ENCODE measurements around the gene BACE1-AS.
"Not testable (repeated sequence)": the region's sequence is repeated elsewhere in the genome, so short reads cannot be mapped to it uniquely, and the experiment has no call there.

Gene BACE1-AS

GRCh38 chr11:117290809-117291396, at the start of gene BACE1-AS:
TSS of gene BACE1-AS (plus strand) at chr11:117291346.
- no peak for DNase-seq (ENCODE audit: low read depth in 1 of 2, low spot score in 1 of 2)

- no peak for DNase-seq (ENCODE audit: low read depth in 1 of 2, low spot score in 1 of 2)
Observed at GRCh38 chr11:117248341-117248740, 42.8 kb upstream of the BACE1-AS start.

- no peak for DNase-seq (ENCODE audit: low read depth in 1 of 2, low spot score in 1 of 2)
Observed at GRCh38 chr11:117249571-117249970, 41.6 kb upstream of the BACE1-AS start.

- DNase-seq (ENCODE audit: low read depth in 1 of 2, low spot score in 1 of 2): no peak
Observed at GRCh38 chr11:117251506-117251905, 39.6 kb upstream of the BACE1-AS start.

- no peak for DNase-seq (ENCODE audit: low read depth in 1 of 2, low spot score in 1 of 2)
Observed at GRCh38 chr11:117255966-117256365, 35.2 kb upstream of the BACE1-AS start.

- no peak for DNase-seq (ENCODE audit: low read depth in 1 of 2, low spot score in 1 of 2)
Observed at GRCh38 chr11:117256573-117256972, 34.6 kb upstream of the BACE1-AS start.

GRCh38 chr11:117258576-117258975, 32.6 kb upstream of the BACE1-AS start:
- no peak for DNase-seq (ENCODE audit: low read depth in 1 of 2, low spot score in 1 of 2)

- DNase-seq (ENCODE audit: low read depth in 1 of 2, low spot score in 1 of 2): no peak
Observed at GRCh38 chr11:117259417-117259816, 31.7 kb upstream of the BACE1-AS start.

GRCh38 chr11:117264624-117265323, 26.4 kb upstream of the BACE1-AS start:
- not testable (repeated sequence) for DNase-seq (ENCODE audit: low read depth in 1 of 2, low spot score in 1 of 2)

- no peak for DNase-seq (ENCODE audit: low read depth in 1 of 2, low spot score in 1 of 2)
Observed at GRCh38 chr11:117265745-117266144, 25.4 kb upstream of the BACE1-AS start.

GRCh38 chr11:117269856-117270255, 21.3 kb upstream of the BACE1-AS start:
- DNase-seq (ENCODE audit: low read depth in 1 of 2, low spot score in 1 of 2): no peak

- no peak for DNase-seq (ENCODE audit: low read depth in 1 of 2, low spot score in 1 of 2)
Observed at GRCh38 chr11:117271208-117271607, 19.9 kb upstream of the BACE1-AS start.

GRCh38 chr11:117272175-117272574, 19.0 kb upstream of the BACE1-AS start:
- not testable (repeated sequence) for DNase-seq (ENCODE audit: low read depth in 1 of 2, low spot score in 1 of 2)

- no peak for DNase-seq (ENCODE audit: low read depth in 1 of 2, low spot score in 1 of 2)
Observed at GRCh38 chr11:117273550-117274289, 17.4 kb upstream of the BACE1-AS start.

- DNase-seq (ENCODE audit: low read depth in 1 of 2, low spot score in 1 of 2): no peak
Observed at GRCh38 chr11:117278347-117278746, 12.8 kb upstream of the BACE1-AS start.

- DNase-seq (ENCODE audit: low read depth in 1 of 2, low spot score in 1 of 2): no peak
Observed at GRCh38 chr11:117279711-117280376, 11.3 kb upstream of the BACE1-AS start.

- DNase-seq (ENCODE audit: low read depth in 1 of 2, low spot score in 1 of 2): no peak
Observed at GRCh38 chr11:117281159-117281558, 10.0 kb upstream of the BACE1-AS start.

GRCh38 chr11:117281869-117282268, 9.3 kb upstream of the BACE1-AS start:
- DNase-seq (ENCODE audit: low read depth in 1 of 2, low spot score in 1 of 2): no peak

GRCh38 chr11:117282956-117283355, 8.2 kb upstream of the BACE1-AS start:
- no peak for DNase-seq (ENCODE audit: low read depth in 1 of 2, low spot score in 1 of 2)

GRCh38 chr11:117284053-117284452, 7.1 kb upstream of the BACE1-AS start:
- no peak for DNase-seq (ENCODE audit: low read depth in 1 of 2, low spot score in 1 of 2)

GRCh38 chr11:117286588-117286987, 4.6 kb upstream of the BACE1-AS start:
- DNase-seq (ENCODE audit: low read depth in 1 of 2, low spot score in 1 of 2): no peak

- DNase-seq (ENCODE audit: low read depth in 1 of 2, low spot score in 1 of 2): no peak
Observed at GRCh38 chr11:117287668-117288067, 3.5 kb upstream of the BACE1-AS start.
